ENCODE data around the gene SLC23A2.

SLC23A2 gene

GRCh38 chr20:4869290-4870193, 131.8 kb downstream of the SLC23A2 start:
- H3K36me3 Mint-ChIP-seq: peaks cover 32% of the 10 kb centered on the region
- no peak for ATAC-seq (ENCODE audit: low read depth)
- no peak overlapping the region for H3K4me3 Mint-ChIP-seq
- H3K9me3 Mint-ChIP-seq: no peaks in the 10 kb centered on the region
- peak overlapping the region; percentile 69 for H3K27ac Mint-ChIP-seq
- H3K4me1 Mint-ChIP-seq: peaks cover 4% of the 10 kb centered on the region
- H3K27me3 Mint-ChIP-seq: no peaks in the 10 kb centered on the region
- DNase-seq (ENCODE audit: low spot score in 2 of 2): no peak

DNA sequence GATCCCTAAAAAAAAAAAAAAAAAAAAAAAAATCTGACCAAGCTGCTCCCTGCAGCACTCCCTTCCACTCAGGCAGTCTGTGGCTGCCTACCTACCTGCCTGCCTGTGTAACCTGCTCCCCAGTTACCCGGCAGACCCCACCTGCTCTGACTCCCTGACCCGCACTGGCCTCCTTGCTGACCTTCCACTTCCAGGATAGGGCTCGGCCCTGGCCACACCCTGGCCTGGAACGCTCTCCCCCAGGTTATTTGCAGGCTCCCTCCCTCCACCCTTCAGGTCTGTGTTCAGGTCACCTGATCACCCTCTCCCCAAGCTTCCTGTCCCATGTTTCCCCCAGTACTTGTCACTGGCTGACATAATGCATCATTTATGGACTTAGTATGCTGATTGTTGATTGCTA, 134.3 kb downstream of the SLC23A2 start:
- ATAC-seq (ENCODE audit: low read depth): no peak
- DNase-seq (ENCODE audit: low spot score in 2 of 2): no peak
- Mint-ChIP-seq H3K4me1 (peaks cover 4% of the 10 kb centered on the region), H3K36me3 (peaks cover 33% of the 10 kb centered on the region), H3K9me3 (no peaks in the 10 kb centered on the region), H3K27ac (peak overlapping the region; percentile 72), H3K27me3 (no peaks in the 10 kb centered on the region), H3K4me3 (no peak overlapping the region)

- H3K4me3 Mint-ChIP-seq: no peak overlapping the region
- peaks cover 38% of the 10 kb centered on the region for H3K36me3 Mint-ChIP-seq
- H3K27ac Mint-ChIP-seq: no peak overlapping the region
- H3K4me1 Mint-ChIP-seq: peaks cover 4% of the 10 kb centered on the region
- no peaks in the 10 kb centered on the region for H3K27me3 Mint-ChIP-seq
- DNase-seq (ENCODE audit: low spot score in 2 of 2): no peak
- no peaks in the 10 kb centered on the region for H3K9me3 Mint-ChIP-seq
- ATAC-seq (ENCODE audit: low read depth): no peak
Measured at GRCh38 chr20:4866429-4866828, 134.9 kb downstream of the SLC23A2 start.

DNA sequence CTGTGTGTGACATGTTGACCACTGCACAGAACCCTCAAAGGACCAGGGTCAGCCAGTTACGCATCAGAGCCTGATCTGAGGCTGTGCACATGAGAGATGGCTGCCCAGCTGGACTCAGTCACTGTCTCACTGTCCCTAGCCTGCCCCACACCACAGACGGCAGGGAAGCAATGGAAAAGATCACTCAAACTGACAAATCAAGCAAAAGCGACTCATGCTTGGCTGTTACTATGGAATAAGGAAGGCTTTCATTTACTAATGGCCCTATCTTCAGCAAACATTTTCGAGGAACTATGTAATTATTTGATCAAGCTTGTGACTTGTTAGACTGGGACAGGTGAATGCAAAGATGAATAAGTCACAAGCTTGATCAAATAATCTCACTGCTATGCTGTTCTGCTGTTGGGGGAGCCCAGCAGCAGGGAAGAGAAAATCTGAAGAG, 137.0 kb downstream of the SLC23A2 start:
- Mint-ChIP-seq H3K36me3 (peaks cover 42% of the 10 kb centered on the region), H3K27ac (peak overlapping the region; percentile 32), H3K4me3 (no peak overlapping the region), H3K27me3 (no peaks in the 10 kb centered on the region), H3K4me1 (peaks cover 4% of the 10 kb centered on the region), H3K9me3 (no peaks in the 10 kb centered on the region)
- ATAC-seq (ENCODE audit: low read depth) (no peak), DNase-seq (ENCODE audit: low spot score in 2 of 2) (no peak)

DNA sequence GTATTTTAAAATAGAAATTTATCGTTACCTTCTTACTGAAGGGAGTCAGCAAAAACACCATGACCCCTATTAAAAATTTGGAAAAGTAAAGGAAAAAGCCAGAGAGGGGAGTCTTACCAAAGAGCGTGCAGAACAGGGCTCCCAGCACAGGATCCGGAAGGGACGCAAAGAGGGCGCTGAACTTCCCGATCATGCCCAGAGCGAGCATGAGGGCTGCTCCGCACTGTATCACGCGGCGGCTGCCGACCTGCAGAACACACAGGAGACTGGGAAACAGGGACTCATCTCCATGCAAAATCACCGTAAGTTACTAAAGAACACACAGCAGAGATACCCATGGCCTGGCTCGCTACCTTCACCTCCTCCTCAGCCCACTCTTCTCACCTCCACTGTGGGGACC, 138.6 kb downstream of the SLC23A2 start:
- Mint-ChIP-seq H3K4me1 (peaks cover 4% of the 10 kb centered on the region), H3K4me3 (no peak overlapping the region), H3K9me3 (no peaks in the 10 kb centered on the region), H3K36me3 (peaks cover 55% of the 10 kb centered on the region), H3K27ac (peak overlapping the region; percentile 4), H3K27me3 (no peaks in the 10 kb centered on the region)
- ATAC-seq (ENCODE audit: low read depth) (no peak), DNase-seq (ENCODE audit: low spot score in 2 of 2) (no peak)

- no peak for ATAC-seq (ENCODE audit: low read depth)
- DNase-seq (ENCODE audit: low spot score in 2 of 2): no peak
- Mint-ChIP-seq H3K27ac (no peak overlapping the region), H3K27me3 (no peaks in the 10 kb centered on the region), H3K9me3 (no peaks in the 10 kb centered on the region), H3K4me3 (no peak overlapping the region), H3K4me1 (no peaks in the 10 kb centered on the region), H3K36me3 (peaks cover 57% of the 10 kb centered on the region)
Measured at GRCh38 chr20:4861961-4862360, 139.3 kb downstream of the SLC23A2 start.

- Mint-ChIP-seq H3K36me3 (peaks cover 57% of the 10 kb centered on the region), H3K27me3 (no peaks in the 10 kb centered on the region), H3K9me3 (no peaks in the 10 kb centered on the region), H3K4me3 (no peak overlapping the region), H3K4me1 (no peaks in the 10 kb centered on the region), H3K27ac (peak overlapping the region; percentile 42)
- DNase-seq (ENCODE audit: low spot score in 2 of 2) (no peak), ATAC-seq (ENCODE audit: low read depth) (no peak)
Measured at GRCh38 chr20:4858000-4858399, 143.3 kb downstream of the SLC23A2 start.

GRCh38 chr20:4856022-4856755, 145.1 kb downstream of the SLC23A2 start:
- no peak for DNase-seq (ENCODE audit: low spot score in 2 of 2)
- ATAC-seq (ENCODE audit: low read depth): no peak
- Mint-ChIP-seq H3K4me1 (no peaks in the 10 kb centered on the region), H3K36me3 (peaks cover 47% of the 10 kb centered on the region), H3K27ac (peak overlapping the region; percentile 42), H3K4me3 (no peak overlapping the region), H3K9me3 (no peaks in the 10 kb centered on the region), H3K27me3 (no peaks in the 10 kb centered on the region)

DNA sequence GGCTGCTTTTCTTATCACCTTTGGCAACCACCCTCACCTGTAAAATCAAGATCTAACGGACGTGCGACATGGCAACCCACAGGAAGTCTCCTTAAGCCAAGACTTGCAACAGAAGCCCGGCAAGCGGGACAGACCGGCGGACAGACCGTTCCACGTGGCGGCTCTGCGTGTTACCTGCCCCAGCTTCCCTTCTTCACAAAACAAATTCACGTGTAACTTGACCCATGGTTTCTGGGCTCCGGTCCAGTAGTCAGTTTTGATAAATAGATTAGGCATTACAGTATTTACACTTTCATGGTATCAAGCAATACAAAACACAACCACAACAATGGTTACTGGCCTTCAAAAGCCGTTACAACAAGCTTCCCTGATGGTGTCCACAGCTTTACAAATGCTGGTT, 145.8 kb downstream of the SLC23A2 start:
- peaks cover 44% of the 10 kb centered on the region for H3K36me3 Mint-ChIP-seq
- H3K27me3 Mint-ChIP-seq: no peaks in the 10 kb centered on the region
- H3K27ac Mint-ChIP-seq: peak overlapping the region; percentile 38
- DNase-seq (ENCODE audit: low spot score in 2 of 2): no peak
- no peak for ATAC-seq (ENCODE audit: low read depth)
- H3K4me1 Mint-ChIP-seq: no peaks in the 10 kb centered on the region
- H3K9me3 Mint-ChIP-seq: no peaks in the 10 kb centered on the region
- no peak overlapping the region for H3K4me3 Mint-ChIP-seq

GRCh38 chr20:4855097-4855496, 146.2 kb downstream of the SLC23A2 start:
- no peak overlapping the region for H3K4me3 Mint-ChIP-seq
- no peak for DNase-seq (ENCODE audit: low spot score in 2 of 2)
- peaks cover 40% of the 10 kb centered on the region for H3K36me3 Mint-ChIP-seq
- no peak for ATAC-seq (ENCODE audit: low read depth)
- no peaks in the 10 kb centered on the region for H3K4me1 Mint-ChIP-seq
- H3K27ac Mint-ChIP-seq: peak overlapping the region; percentile 38
- H3K27me3 Mint-ChIP-seq: no peaks in the 10 kb centered on the region
- no peaks in the 10 kb centered on the region for H3K9me3 Mint-ChIP-seq

DNA sequence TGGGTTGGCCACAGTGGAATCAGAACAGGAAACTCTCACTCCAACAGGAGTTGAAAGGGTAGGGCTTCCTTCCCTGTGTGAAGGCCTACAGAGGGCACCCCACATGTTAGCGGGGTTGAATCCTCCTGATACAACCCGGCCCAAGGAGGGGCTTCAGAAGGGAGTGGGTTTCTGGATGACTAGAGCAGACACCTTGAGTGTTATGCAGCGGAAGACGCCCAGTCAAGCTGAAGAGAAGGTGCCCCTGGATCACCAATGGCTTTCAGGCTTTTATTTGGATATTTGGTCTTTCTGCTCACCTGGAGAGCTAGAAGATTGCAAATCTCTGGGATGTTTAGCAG, 146.8 kb downstream of the SLC23A2 start:
- Mint-ChIP-seq H3K9me3 (no peaks in the 10 kb centered on the region), H3K36me3 (peaks cover 40% of the 10 kb centered on the region), H3K4me1 (no peaks in the 10 kb centered on the region), H3K27me3 (no peaks in the 10 kb centered on the region), H3K27ac (no peak overlapping the region), H3K4me3 (no peak overlapping the region)
- no peak for ATAC-seq (ENCODE audit: low read depth)
- DNase-seq (ENCODE audit: low spot score in 2 of 2): no peak

DNA sequence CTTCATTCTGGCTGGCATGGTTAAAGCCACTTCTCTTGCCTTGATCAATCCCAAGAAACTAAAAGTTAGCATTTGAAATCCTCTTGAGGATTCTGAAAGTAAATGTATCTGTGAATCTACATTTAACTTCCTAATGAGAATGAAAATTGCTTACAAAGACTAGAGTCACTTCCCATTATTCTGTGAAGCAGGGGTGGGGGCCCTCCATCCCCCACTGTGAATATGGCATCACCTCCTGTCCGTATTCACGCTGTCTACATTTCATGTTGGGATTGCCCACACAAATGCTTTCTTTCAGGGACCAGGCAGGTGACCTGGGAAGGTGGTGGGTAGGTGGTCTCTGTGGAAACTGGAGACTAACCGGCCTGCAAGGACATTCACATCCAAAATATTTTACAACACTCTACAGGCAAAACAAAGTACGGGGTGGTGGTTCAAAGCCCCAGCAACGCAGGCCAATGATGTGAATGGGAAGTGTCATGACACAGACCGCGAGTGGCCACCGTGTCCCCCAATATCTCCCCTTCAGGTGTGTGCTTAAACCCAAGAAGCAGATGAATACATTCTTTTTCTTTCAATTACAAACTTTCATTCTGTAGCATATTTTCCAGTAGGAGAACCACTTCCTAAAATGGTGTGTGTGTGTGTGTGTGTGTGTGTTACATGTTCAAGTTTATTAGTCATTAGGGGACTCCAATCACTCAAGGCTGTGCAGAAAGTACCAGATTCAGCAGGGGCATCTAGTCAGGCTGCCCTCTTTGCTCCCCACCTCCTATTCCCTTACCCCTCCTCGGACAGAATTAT, 147.4 kb downstream of the SLC23A2 start:
- H3K9me3 Mint-ChIP-seq: no peaks in the 10 kb centered on the region

DNA sequence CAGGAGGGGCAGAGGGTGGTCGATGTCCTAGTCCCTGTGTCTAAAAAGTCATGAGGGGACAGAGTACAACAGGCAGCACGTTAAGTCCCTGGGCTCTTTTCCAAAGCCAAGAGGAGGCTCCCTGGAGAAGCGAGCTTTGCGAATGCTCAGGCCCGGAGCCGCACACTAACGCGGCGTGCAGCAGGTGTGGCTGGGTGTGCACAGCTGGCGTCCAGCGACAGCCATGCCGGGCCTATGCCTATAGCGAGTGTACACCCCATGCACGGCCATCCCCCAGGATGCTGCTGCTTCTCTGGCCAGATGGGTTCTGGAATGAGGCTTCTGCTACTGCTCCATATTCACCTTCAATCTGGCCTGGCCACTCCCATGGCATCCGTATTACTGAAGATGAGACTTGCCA, 148.3 kb downstream of the SLC23A2 start:
- H3K4me1 Mint-ChIP-seq: no peaks in the 10 kb centered on the region
- no peaks in the 10 kb centered on the region for H3K9me3 Mint-ChIP-seq
- ATAC-seq (ENCODE audit: low read depth): no peak
- H3K27ac Mint-ChIP-seq: no peak overlapping the region
- peaks cover 28% of the 10 kb centered on the region for H3K36me3 Mint-ChIP-seq
- DNase-seq (ENCODE audit: low spot score in 2 of 2): no peak
- H3K27me3 Mint-ChIP-seq: no peaks in the 10 kb centered on the region
- H3K4me3 Mint-ChIP-seq: no peak overlapping the region

More for the DNA sequence above, 147.4 kb downstream of the SLC23A2 start:
- no peak for DNase-seq (ENCODE audit: low spot score in 2 of 2)
- ATAC-seq (ENCODE audit: low read depth): no peak
- no peaks in the 10 kb centered on the region for H3K4me1 Mint-ChIP-seq
- H3K27me3 Mint-ChIP-seq: no peaks in the 10 kb centered on the region
- peaks cover 36% of the 10 kb centered on the region for H3K36me3 Mint-ChIP-seq
- H3K27ac Mint-ChIP-seq: peak overlapping the region; percentile 17
- H3K4me3 Mint-ChIP-seq: no peak overlapping the region

DNA sequence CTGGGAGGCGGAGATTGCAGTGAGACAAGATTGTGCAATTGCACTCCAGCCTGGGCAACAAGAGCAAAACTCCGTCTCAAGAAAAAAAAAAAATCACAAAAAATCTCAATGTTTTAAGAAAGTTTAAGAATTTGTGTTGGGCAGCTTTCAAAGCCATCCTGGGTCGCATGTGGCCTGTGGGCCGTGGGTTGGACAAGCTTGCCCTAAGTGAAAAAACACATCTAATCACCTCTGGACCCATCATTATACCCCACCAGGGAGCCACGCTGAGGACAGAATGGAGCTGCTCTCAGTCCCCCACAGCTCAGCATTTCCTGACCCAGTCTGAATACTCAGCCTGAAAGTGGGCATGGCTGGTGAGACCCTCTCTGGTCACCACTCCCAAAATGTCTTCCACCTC, 150.3 kb downstream of the SLC23A2 start:
- no peaks in the 10 kb centered on the region for H3K27me3 Mint-ChIP-seq
- peaks cover 12% of the 10 kb centered on the region for H3K36me3 Mint-ChIP-seq
- peaks cover 6% of the 10 kb centered on the region for H3K4me1 Mint-ChIP-seq
- H3K27ac Mint-ChIP-seq: peak overlapping the region; percentile 35
- no peak overlapping the region for H3K4me3 Mint-ChIP-seq
- DNase-seq (ENCODE audit: low spot score in 2 of 2) (no peak), ATAC-seq (ENCODE audit: low read depth) (no peak)
- no peaks in the 10 kb centered on the region for H3K9me3 Mint-ChIP-seq

All from memory B cell (primary cell).